HG03280 (cell line): ENCODE data around the gene STON2.
"Not testable (repeated sequence)": the region's sequence is repeated elsewhere in the genome, so short reads cannot be mapped to it uniquely, and the experiment has no call there.

Experiments used
- ATAC-seq: cut with Tn5 transposase; IDR thresholded peaks from one replicate; pipeline ENCODE4 v1.9.1; 2021; ENCODE audit warnings: mild to moderate bottlenecking, moderate library complexity; ENCODE audit not compliant: unreplicated experiment

The STON2 gene

GRCh38 chr14:81384900-81385299 lies 15.2 kb downstream of the STON2 start:
- ATAC-seq, result no peak

- ATAC-seq, result no peak
Measured at GRCh38 chr14:81382517-81383225, 17.5 kb downstream of the STON2 start.

GRCh38 chr14:81380009-81380408 lies 20.1 kb downstream of the STON2 start:
- not testable (repeated sequence) for ATAC-seq

- ATAC-seq, result no peak
Measured at GRCh38 chr14:81371802-81372201, 28.3 kb downstream of the STON2 start.

GRCh38 chr14:81367563-81367962 lies 32.6 kb downstream of the STON2 start:
- no peak for ATAC-seq

GRCh38 chr14:81366884-81367283 lies 33.2 kb downstream of the STON2 start:
- ATAC-seq, result no peak

- no peak for ATAC-seq
Measured at GRCh38 chr14:81366214-81366613, 33.9 kb downstream of the STON2 start.

- no peak for ATAC-seq
Measured at GRCh38 chr14:81363746-81364378, 36.3 kb downstream of the STON2 start.

- no peak for ATAC-seq
Measured at GRCh38 chr14:81353691-81354323, 46.3 kb downstream of the STON2 start.

- no peak for ATAC-seq
Measured at GRCh38 chr14:81352413-81352812, 47.7 kb downstream of the STON2 start.

- ATAC-seq, result no peak
Measured at GRCh38 chr14:81351205-81351604, 48.9 kb downstream of the STON2 start.

- no peak for ATAC-seq
Measured at GRCh38 chr14:81350344-81351130, 49.6 kb downstream of the STON2 start.

GRCh38 chr14:81348061-81348460 lies 52.1 kb downstream of the STON2 start:
- ATAC-seq, result no peak

GRCh38 chr14:81345781-81346180 lies 54.3 kb downstream of the STON2 start:
- ATAC-seq, result no peak

GRCh38 chr14:81344481-81345160 lies 55.5 kb downstream of the STON2 start:
- no peak for ATAC-seq

- no peak for ATAC-seq
Measured at GRCh38 chr14:81343701-81344100, 56.4 kb downstream of the STON2 start.

GRCh38 chr14:81342850-81343580 lies 57.1 kb downstream of the STON2 start:
- no peak for ATAC-seq

- ATAC-seq, result no peak
Measured at GRCh38 chr14:81341781-81342180, 58.3 kb downstream of the STON2 start.

GRCh38 chr14:81341370-81341769 lies 58.8 kb downstream of the STON2 start:
- ATAC-seq, result no peak

- no peak for ATAC-seq
Measured at GRCh38 chr14:81340201-81340600, 59.9 kb downstream of the STON2 start.
